Left ventricle myocardium inferior (tissue), 1 donor: ENCODE data around the gene GPR153. TPM values are rescaled to one million over a fixed set of nuclear protein-coding genes. Genes with fewer than 3 reads are reported as not detected.
"Not testable (repeated sequence)": the region's sequence is repeated elsewhere in the genome, so short reads cannot be mapped to it uniquely, and the experiment has no call there.

ENCODE experiments used
- DNase-seq: peaks from one replicate; pipeline ENCODE4 v3.0.0-alpha.2; 2020
- H3K27ac ChIP-seq: fragments of 200-600 bp; replicated peaks from 2 replicates; pipeline ENCODE4 v1.8.0; 2021
- H3K27me3 ChIP-seq: fragments of 200-600 bp; 2 replicates; pipeline ENCODE4 v1.8.0; 2021; ENCODE audit warnings: low read depth
- H3K36me3 ChIP-seq: fragments of 200-600 bp; 2 replicates; pipeline ENCODE4 v1.8.0; 2021
- H3K4me1 ChIP-seq: fragments of 200-600 bp; 2 replicates; pipeline ENCODE4 v1.8.0; 2021
- H3K4me3 ChIP-seq: fragments of 200-600 bp; 2 replicates; pipeline ENCODE4 v1.8.0; 2021; ENCODE audit warnings: mild to moderate bottlenecking, moderate library complexity
- H3K9me3 ChIP-seq: fragments of 200-600 bp; replicated peaks from 2 replicates; pipeline ENCODE4 v1.8.0; 2021
- intact Hi-C: fragments of 100-400 bp; cut with micrococcal nuclease; formaldehyde crosslinking; loops from one replicate; pipeline ENCODE4 v1.11.0; 2022
- long read RNA-seq: library from polyadenylated mRNA; unstranded; transcript quantifications from one replicate; pipeline ENCODE4 v2.0.0, GENCODE V29; 2021
- total RNA-seq: library from RNA; stranded (reverse); fragmentation: NEBNext Ultra II Directional; extraction: Animal tissue kit (Norgen Biotek cat#: 25700); gene quantifications from one replicate; pipeline ENCODE4 v1.2.1, GENCODE V29; 2021
- TF ChIP-seq, protein P1 (sequence below): fragments of 200-600 bp; IDR thresholded peaks from 2 replicates; pipeline ENCODE4 v1.8.0; 2021; ENCODE audit warnings: antibody characterized with exemption, mild to moderate bottlenecking, borderline replicate concordance
- donor health status: DM: no; HTN: yes; CAD: no; lungs with severe emphysema.

GPR153 gene
- total RNA-seq, result 4.8 TPM
- long read RNA-seq, full-length matches to known transcripts, result 9 of 33 reads
- long read RNA-seq, partial matches to known transcripts, result 4 of 33 reads
- long read RNA-seq, other reads (novel, unspliced or antisense), result 20 of 33 reads

GRCh38 chr1:6260961-6261614 is at the start of gene GPR153:
GPR153 (minus strand) TSS chr1:6261098; CDS start chr1:6254905, 6,193 bp downstream.
- Histone ChIP-seq H3K36me3 (no peaks in the 10 kb centered on the region), H3K4me3 (peak within 1 kb of the TSS; percentile 79), H3K9me3 (no peaks in the 10 kb centered on the region), H3K4me1 (peaks cover 51% of the 10 kb centered on the region), H3K27me3 (peaks cover 73% of the 10 kb centered on the region), H3K27ac (peak within 1 kb of the TSS; percentile 73)
- peak; percentile 74 for DNase-seq
- intact Hi-C loops, result no loop called here
- TF ChIP-seq, protein P1, sequence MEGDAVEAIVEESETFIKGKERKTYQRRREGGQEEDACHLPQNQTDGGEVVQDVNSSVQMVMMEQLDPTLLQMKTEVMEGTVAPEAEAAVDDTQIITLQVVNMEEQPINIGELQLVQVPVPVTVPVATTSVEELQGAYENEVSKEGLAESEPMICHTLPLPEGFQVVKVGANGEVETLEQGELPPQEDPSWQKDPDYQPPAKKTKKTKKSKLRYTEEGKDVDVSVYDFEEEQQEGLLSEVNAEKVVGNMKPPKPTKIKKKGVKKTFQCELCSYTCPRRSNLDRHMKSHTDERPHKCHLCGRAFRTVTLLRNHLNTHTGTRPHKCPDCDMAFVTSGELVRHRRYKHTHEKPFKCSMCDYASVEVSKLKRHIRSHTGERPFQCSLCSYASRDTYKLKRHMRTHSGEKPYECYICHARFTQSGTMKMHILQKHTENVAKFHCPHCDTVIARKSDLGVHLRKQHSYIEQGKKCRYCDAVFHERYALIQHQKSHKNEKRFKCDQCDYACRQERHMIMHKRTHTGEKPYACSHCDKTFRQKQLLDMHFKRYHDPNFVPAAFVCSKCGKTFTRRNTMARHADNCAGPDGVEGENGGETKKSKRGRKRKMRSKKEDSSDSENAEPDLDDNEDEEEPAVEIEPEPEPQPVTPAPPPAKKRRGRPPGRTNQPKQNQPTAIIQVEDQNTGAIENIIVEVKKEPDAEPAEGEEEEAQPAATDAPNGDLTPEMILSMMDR, result no peak

DNA sequence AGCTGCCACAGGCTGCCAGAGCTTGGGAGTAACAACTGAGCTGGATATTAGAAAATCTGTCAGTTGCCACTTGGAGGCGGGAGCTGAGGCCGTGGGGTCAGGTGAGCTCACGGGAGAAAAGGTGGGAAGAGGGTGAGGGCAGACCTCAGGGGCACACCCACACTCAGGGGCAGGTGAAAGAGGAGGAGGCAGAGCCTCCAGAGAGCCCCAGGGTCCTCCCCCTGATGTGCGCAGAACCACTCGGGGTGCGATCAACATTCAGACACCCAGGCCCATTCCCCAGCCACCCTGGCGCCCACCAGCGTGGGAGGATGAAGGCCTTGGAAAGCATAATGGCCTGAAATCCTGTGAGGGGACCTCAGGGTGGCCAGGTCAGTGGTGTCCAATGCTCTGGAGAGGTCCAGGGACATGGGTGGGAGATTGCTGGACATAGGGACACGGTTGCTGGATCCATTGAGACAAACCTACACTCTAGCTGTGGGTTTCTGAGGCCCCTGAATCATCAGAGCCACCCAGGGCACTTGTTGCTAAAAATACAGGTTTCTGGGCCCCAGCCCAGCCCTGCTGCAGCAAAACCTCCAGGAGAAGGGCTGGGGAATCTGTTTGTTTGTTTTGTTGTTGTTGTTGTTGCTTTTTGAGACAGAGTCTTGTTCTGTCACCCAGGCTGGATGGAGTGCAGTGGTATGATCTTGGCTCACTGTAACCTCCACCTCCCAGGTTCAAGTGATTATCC is 49.4 kb upstream of the GPR153 start:
- Histone ChIP-seq H3K4me1 (peaks cover 7% of the 10 kb centered on the region), H3K36me3 (no peaks in the 10 kb centered on the region), H3K27me3 (no peaks in the 10 kb centered on the region), H3K9me3 (no peaks in the 10 kb centered on the region), H3K27ac (no peak overlapping the region), H3K4me3 (no peak overlapping the region)
- DNase-seq, result no peak
- TF ChIP-seq, protein P1, result no peak
- intact Hi-C loops, result no loop called here

- intact Hi-C loops, result no loop called here
- Histone ChIP-seq H3K4me1 (peaks cover 7% of the 10 kb centered on the region), H3K27ac (no peak overlapping the region), H3K9me3 (no peaks in the 10 kb centered on the region), H3K27me3 (no peaks in the 10 kb centered on the region), H3K4me3 (no peak overlapping the region), H3K36me3 (no peaks in the 10 kb centered on the region)
- no peak for DNase-seq
- TF ChIP-seq, protein P1, result no peak
These were observed 48.7 kb upstream of the GPR153 start for GRCh38 chr1:6309564-6309963.

GRCh38 chr1:6308449-6308848 is 47.6 kb upstream of the GPR153 start:
- Histone ChIP-seq H3K27me3 (no peaks in the 10 kb centered on the region), H3K9me3 (no peaks in the 10 kb centered on the region), H3K27ac (no peak overlapping the region), H3K4me3 (no peak overlapping the region), H3K4me1 (peaks cover 7% of the 10 kb centered on the region), H3K36me3 (no peaks in the 10 kb centered on the region)
- intact Hi-C loops, result no loop called here
- no peak for DNase-seq
- TF ChIP-seq, protein P1, result no peak

DNA sequence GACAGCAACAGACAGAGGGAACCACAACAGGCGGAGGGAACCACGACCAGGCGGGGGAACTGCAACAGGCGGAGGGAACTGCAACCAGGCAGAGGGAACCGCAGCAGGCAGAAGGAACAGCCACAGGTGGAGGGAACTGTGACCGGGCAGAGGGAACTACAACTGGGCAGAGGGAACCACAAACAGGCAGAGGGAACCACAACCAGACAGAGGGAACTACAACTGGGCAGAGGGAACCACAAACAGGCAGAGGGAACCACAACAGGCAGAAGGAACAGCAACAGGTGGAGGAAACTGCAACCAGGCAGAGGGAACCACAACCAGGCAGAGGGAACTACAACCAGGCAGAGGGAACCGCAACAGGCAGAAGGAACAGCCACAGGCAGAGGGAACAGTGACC is 46.8 kb upstream of the GPR153 start:
- H3K27me3 ChIP-seq, intact Hi-C loops, H3K4me3 ChIP-seq, H3K36me3 ChIP-seq, DNase-seq, H3K9me3 ChIP-seq, H3K27ac ChIP-seq, H3K4me1 ChIP-seq: not testable (repeated sequence)

DNA sequence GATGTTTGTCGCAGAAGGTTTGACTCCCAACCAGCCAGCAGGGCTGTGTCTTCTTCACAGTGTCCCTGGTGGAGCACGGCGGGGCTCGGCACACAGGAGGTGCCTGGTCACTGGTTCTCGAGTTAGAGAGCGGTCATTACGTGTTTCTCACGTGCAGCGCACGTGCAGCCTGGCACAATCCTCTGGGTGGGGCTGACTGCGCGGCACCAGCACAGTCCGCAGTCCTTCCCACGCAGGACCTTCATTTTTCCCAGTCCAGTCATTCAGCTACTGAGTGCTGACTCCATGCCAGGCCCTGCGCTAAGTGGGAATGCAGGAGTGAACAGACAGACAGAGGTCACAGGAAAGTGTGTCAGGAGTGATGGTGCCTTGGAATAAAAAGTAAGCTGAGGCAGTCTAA is 46.2 kb upstream of the GPR153 start:
- no peaks in the 10 kb centered on the region for H3K27me3 ChIP-seq
- peaks cover 7% of the 10 kb centered on the region for H3K4me1 ChIP-seq
- intact Hi-C loops, result no loop called here
- DNase-seq, result no peak
- H3K9me3 ChIP-seq, result no peaks in the 10 kb centered on the region
- no peak overlapping the region for H3K27ac ChIP-seq
- TF ChIP-seq, protein P1, result no peak
- H3K4me3 ChIP-seq, result no peak overlapping the region
- no peaks in the 10 kb centered on the region for H3K36me3 ChIP-seq
